Mucosa of rectum (tissue), 2 donors: ENCODE measurements around the gene BRSK1.
A peak's percentile ranks its signal among the peaks of the same experiment; 100 is the strongest.
"Not testable (repeated sequence)": the region's sequence is repeated elsewhere in the genome, so short reads cannot be mapped to it uniquely, and the experiment has no call there.

Source experiments
- H3K27ac ChIP-seq, 2 donors: one replicate each; pipeline ENCODE4 v1.7.0; 2013; ENCODE audit warnings: inconsistent platforms in 2 of 2, low read depth in 2 of 2, low read length in 2 of 2
- H3K27me3 ChIP-seq, 2 donors: one replicate each; pipeline ENCODE4 v1.7.0; 2013; ENCODE audit warnings: low read length in 2 of 2; ENCODE audit not compliant: control insufficient read depth in 2 of 2, insufficient read depth in 2 of 2
- H3K36me3 ChIP-seq, 2 donors: one replicate each; pipeline ENCODE4 v1.7.0; 2013; ENCODE audit warnings: low read length in 2 of 2; ENCODE audit not compliant: control insufficient read depth in 2 of 2, insufficient read depth in 2 of 2
- H3K4me1 ChIP-seq, 2 donors: one replicate each; pipeline ENCODE4 v1.7.0; 2013; ENCODE audit warnings: low read length in 2 of 2, mild to moderate bottlenecking in 1 of 2; ENCODE audit not compliant: control insufficient read depth in 2 of 2, insufficient read depth in 2 of 2
- H3K4me3 ChIP-seq, 2 donors: one replicate each; pipeline ENCODE4 v1.7.0; 2013; ENCODE audit warnings: low read length in 2 of 2
- H3K9ac ChIP-seq, 2 donors: one replicate each; pipeline ENCODE4 v1.7.0; 2013; ENCODE audit warnings: low read length in 2 of 2, low read depth in 1 of 2, mild to moderate bottlenecking in 1 of 2
- H3K9me3 ChIP-seq, 2 donors: one replicate each; pipeline ENCODE4 v1.7.0; 2013; ENCODE audit warnings: low read length in 2 of 2; ENCODE audit not compliant: control insufficient read depth in 2 of 2
- donor health status: healthy.
- donor health status: Normal muscosa, but diverticular disease.

Gene BRSK1

DNA sequence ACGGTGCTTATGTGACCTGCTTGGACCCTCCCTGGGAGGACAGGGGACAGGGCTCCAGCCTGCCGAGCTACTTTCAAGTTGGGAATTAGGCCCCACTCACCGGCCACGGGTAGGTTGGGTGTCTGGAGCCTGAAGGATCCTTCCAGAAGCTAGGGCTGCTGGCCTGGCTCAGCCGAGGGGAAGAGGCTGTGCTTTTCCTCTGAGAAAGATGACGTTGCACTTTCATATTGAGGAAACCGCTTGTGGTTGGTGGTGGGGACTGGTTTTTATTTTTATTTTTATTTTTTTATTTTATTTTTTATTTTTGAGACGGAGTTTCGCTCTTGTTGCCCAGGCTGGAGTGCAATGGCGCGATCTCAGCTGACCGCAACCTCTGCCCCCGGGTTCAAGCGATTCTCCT is 41.4 kb downstream of the BRSK1 start, which contains the start of gene TMEM150B:
TSS of gene TMEM150B (minus strand) at position 170 of the 400 bp plus-strand sequence. CDS start 4,305 bp downstream, outside the sequence.
- Histone ChIP-seq H3K4me1 (peaks cover 19 to 23% of the 10 kb centered on the region in 2 donors), H3K36me3 (no peaks in the 10 kb centered on the region), H3K9ac (no peak within 1 kb of the TSS), H3K4me3 (no peak within 1 kb of the TSS), H3K27me3 (no peaks in the 10 kb centered on the region), H3K9me3 (no peaks in the 10 kb centered on the region), H3K27ac (peak within 1 kb of the TSS; percentile 38 to 41)

DNA sequence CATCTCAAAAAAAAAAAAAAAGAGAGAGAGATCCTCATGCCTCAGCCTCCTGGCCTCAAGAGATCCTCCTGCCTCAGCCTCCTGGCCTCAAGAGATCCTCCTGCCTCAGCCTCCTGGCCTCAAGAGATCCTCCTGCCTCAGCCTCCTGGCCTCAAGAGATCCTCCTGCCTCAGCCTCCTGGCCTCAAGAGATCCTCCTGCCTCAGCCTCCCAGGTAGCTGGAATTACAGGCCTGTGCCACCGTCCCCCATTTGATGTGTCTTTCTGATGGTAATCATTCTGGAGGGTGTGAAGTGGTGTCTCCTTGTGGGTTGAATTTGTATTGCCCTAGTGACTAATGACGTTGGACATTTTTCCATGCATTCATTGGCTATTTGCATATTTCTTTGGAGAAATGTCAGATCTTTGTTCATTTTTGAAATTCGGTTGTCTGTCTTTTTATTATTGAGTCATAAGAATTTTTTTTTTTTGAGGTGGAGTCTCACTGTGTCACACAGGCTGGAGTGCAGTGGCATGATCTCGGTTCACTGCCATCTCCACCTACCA is 45.0 kb downstream of the BRSK1 start:
- not testable (repeated sequence) for H3K4me1 ChIP-seq, H3K9ac ChIP-seq, H3K9me3 ChIP-seq, H3K36me3 ChIP-seq, H3K4me3 ChIP-seq, H3K27ac ChIP-seq, H3K27me3 ChIP-seq

DNA sequence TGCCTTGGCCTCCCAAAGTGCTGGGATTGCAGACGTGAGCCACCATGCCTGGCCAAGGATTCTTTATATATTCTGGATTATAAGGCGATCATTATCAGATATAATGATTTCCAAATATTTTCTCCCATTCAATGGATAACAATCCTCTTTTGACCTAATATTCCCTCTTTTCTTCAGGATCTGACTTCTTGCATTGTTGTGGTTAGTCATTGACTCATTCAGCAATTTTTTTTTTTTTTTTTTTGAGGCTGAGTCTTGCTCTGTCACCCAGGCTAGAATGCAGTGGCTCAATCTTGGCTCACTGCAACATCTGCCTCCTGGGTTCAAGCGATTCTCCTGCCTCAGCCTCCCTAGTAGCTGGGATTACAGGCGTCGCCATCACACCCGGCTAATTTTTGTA is 46.0 kb downstream of the BRSK1 start:
- not testable (repeated sequence) for H3K27ac ChIP-seq, H3K4me1 ChIP-seq, H3K9ac ChIP-seq, H3K27me3 ChIP-seq, H3K9me3 ChIP-seq, H3K36me3 ChIP-seq, H3K4me3 ChIP-seq

DNA sequence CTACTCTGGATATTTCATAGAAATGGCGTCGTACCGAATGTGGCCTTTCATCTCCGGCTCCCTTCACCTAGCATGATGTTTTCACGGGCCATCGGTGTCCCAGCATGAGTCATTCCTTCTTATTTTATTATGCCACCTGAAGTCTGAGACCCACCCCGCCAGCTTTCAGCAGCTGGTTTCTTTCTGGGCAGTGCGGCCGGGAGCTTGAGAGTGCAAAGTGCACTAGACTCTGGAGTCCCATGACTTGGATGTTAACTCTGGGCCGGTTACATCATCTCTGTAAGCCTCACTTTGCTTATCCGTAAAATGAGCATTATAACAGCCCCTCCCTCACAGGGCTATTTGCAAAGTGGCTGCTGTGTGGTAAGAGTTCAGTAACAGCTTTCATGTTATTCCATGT is 50.1 kb downstream of the BRSK1 start:
- H3K27me3 ChIP-seq, result no peaks in the 10 kb centered on the region
- peak overlapping the region in 1 of 2 donors; percentile 51 for H3K9ac ChIP-seq
- peak overlapping the region; percentile 79 to 86 for H3K27ac ChIP-seq

DNA sequence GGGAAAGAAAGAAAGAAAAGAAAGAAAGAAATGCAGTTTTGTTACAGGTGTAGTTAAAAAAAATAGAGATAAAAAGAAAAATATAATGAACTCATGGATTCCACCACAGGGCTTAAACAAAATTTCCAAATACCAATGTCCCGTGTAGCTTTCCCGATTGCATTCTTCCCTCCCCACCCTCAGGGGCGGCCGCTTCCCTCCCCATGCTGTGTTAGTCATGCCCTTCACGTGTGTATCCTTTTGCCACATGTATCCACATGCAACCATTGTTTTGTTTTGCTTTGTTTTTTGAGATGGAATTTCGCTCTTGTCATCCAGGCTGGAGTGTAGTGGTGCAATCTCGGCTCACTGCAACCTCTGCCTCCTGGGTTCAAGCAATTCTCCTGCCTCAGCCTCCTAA is 52.3 kb downstream of the BRSK1 start:
- H3K36me3 ChIP-seq, result no peaks in the 10 kb centered on the region
- H3K9ac ChIP-seq, result no peak overlapping the region
- no peak overlapping the region for H3K4me3 ChIP-seq
- H3K27me3 ChIP-seq, result no peaks in the 10 kb centered on the region
- no peak overlapping the region for H3K27ac ChIP-seq
- H3K4me1 ChIP-seq, result peaks cover 21 to 25% of the 10 kb centered on the region in 2 donors
- no peaks in the 10 kb centered on the region for H3K9me3 ChIP-seq

More for the DNA sequence above, 50.1 kb downstream of the BRSK1 start:
- H3K4me1 ChIP-seq, result peaks cover 9 to 14% of the 10 kb centered on the region in 2 donors
- H3K4me3 ChIP-seq, result peak overlapping the region in 1 of 2 donors; percentile 41
- H3K9me3 ChIP-seq, result no peaks in the 10 kb centered on the region
- no peaks in the 10 kb centered on the region for H3K36me3 ChIP-seq

GRCh38 chr19:55339105-55339888 is 55.5 kb downstream of the BRSK1 start, which contains the start of gene KMT5C:
TSS of gene KMT5C (plus strand) at chr19:55339876. CDS start at chr19:55341937, 2,061 bp downstream.
- peak within 1 kb of the TSS; percentile 97 to 99 for H3K27ac ChIP-seq
- no peaks in the 10 kb centered on the region for H3K9me3 ChIP-seq
- peaks cover 24 to 25% of the 10 kb centered on the region in 2 donors for H3K4me1 ChIP-seq
- peak within 1 kb of the TSS; percentile 76 to 86 for H3K4me3 ChIP-seq
- no peaks in the 10 kb centered on the region for H3K27me3 ChIP-seq
- H3K9ac ChIP-seq, result peak within 1 kb of the TSS; percentile 87 to 96
- peaks cover 0 to 8% of the 10 kb centered on the region in 2 donors for H3K36me3 ChIP-seq

DNA sequence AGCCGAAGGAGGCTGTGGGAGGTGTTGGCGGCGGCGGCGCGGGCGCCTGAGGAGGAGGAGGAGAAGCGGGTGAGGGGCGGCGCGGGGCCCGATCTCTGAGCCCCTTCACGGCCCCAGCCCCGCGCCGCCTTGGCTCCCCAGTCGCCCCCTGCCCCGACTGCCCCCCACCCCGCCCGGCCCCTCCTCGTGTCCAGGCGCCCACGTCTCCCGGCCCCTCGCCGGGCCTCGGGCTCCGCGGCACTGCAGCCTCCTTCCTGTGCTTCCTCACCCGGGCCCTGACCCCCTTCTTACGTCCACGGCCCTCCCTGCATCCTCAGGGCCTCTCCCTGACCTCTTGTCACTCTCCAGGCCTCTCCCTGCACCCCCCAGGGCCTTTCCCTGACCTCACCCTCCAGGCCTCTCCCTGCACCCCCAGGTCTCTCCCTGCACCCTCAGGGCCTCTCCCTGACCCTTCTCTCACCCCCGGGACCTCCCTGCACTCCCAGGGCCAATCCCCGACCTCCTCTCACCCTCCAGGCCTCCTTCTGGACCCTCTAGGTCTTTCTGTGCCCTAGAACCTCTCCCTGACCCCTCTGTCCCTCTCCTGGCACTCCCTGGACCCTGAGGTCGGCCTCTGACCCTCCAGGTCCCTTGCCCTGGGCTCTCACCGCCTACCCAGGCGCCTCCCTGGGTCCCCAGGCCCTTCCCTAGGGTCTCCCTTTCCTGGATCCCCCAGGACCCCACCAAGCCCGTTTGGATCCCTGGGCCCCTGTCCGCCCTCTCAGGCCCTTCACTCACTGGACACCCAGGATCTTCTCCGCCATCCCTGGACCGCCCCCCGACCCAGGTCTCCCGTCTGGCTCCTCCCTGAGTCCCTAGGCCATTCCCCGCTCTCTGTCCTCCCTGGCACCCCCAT is 56.3 kb downstream of the BRSK1 start:
- H3K9me3 ChIP-seq, result no peaks in the 10 kb centered on the region
- H3K27me3 ChIP-seq, result no peaks in the 10 kb centered on the region
- peaks cover 22 to 25% of the 10 kb centered on the region in 2 donors for H3K4me1 ChIP-seq
- H3K9ac ChIP-seq, result peak overlapping the region; percentile 87 to 96
- H3K36me3 ChIP-seq, result peaks cover 0 to 8% of the 10 kb centered on the region in 2 donors
- peak overlapping the region; percentile 84 to 87 for H3K27ac ChIP-seq
- peak overlapping the region; percentile 76 to 86 for H3K4me3 ChIP-seq

DNA sequence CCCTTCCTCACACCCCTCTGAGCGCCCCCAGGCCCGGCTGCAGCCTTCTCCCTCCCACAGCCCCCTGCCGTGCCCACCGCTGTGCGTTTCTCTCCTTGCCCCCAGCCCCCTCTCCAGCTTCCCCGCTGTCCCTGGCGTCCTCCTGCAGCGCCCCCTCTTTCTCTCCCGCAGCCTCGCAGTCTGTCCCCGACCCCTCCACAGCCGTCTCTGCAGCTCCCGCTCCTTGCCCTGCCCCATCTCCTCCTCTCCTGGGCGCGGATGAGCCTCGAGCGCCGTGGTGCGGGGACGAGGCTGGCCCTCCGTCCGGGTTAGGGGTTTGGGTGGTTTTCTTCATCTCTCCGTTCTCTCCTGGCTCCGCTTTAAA is 57.0 kb downstream of the BRSK1 start:
- Histone ChIP-seq H3K4me1 (peaks cover 26 to 29% of the 10 kb centered on the region in 2 donors), H3K27me3 (no peaks in the 10 kb centered on the region), H3K9ac (peak overlapping the region; percentile 87 to 96), H3K4me3 (peak overlapping the region; percentile 76 to 86), H3K36me3 (peaks cover 0 to 8% of the 10 kb centered on the region in 2 donors), H3K9me3 (no peaks in the 10 kb centered on the region), H3K27ac (peak overlapping the region; percentile 84 to 87)

- Histone ChIP-seq H3K4me3 (peak overlapping the region; percentile 76 to 86), H3K27ac (peak overlapping the region; percentile 84 to 87), H3K27me3 (no peaks in the 10 kb centered on the region), H3K36me3 (peaks cover 0 to 8% of the 10 kb centered on the region in 2 donors), H3K9me3 (no peaks in the 10 kb centered on the region), H3K9ac (peak overlapping the region; percentile 87 to 96), H3K4me1 (peaks cover 30 to 33% of the 10 kb centered on the region in 2 donors)
Measured at GRCh38 chr19:55341171-55341588, 57.4 kb downstream of the BRSK1 start.
